ENCODE results near the gene ASIC3. TPM values are rescaled to one million over a fixed set of nuclear protein-coding genes. Genes with fewer than 3 reads are reported as not detected.
A peak's percentile ranks its signal among the peaks of the same experiment; 100 is the strongest.

The ASIC3 gene
- total and polyA plus RNA-seq, 9 donors = 1.0 to 9.4 (median 3.8) TPM

GRCh38 chr7:151056283-151056665, 7.9 kb downstream of the ASIC3 start:
- H3K4me1 ChIP-seq (ENCODE audit: insufficient read depth) = peaks cover 12% of the 10 kb centered on the region
- no peaks in the 10 kb centered on the region for H3K27me3 ChIP-seq
- H3K9me3 ChIP-seq = no peaks in the 10 kb centered on the region
- no peaks in the 10 kb centered on the region for H3K36me3 ChIP-seq
- intact Hi-C loops (cut with DNase I) = no loop called here
- 83 to 88% (median 84%) methylated on average over 6 of the region's 6 CpGs for WGBS, 3 donors
- DNase-seq = no peak
- no peak overlapping the region for H3K4me3 ChIP-seq
- H3K27ac ChIP-seq = no peak overlapping the region
- TF ChIP-seq, protein P1, sequence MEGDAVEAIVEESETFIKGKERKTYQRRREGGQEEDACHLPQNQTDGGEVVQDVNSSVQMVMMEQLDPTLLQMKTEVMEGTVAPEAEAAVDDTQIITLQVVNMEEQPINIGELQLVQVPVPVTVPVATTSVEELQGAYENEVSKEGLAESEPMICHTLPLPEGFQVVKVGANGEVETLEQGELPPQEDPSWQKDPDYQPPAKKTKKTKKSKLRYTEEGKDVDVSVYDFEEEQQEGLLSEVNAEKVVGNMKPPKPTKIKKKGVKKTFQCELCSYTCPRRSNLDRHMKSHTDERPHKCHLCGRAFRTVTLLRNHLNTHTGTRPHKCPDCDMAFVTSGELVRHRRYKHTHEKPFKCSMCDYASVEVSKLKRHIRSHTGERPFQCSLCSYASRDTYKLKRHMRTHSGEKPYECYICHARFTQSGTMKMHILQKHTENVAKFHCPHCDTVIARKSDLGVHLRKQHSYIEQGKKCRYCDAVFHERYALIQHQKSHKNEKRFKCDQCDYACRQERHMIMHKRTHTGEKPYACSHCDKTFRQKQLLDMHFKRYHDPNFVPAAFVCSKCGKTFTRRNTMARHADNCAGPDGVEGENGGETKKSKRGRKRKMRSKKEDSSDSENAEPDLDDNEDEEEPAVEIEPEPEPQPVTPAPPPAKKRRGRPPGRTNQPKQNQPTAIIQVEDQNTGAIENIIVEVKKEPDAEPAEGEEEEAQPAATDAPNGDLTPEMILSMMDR (IDR thresholded peaks at IDR 0.05) = no peak
- TF ChIP-seq EP300 (IDR thresholded peaks at IDR 0.05) (no peak), POLR2A (IDR thresholded peaks at IDR 0.05) (no peak)

- DNase-seq = peak in 4 of 5 donors; percentile 30 to 61 (median 60)
- Histone ChIP-seq H3K27me3 (no peaks in the 10 kb centered on the region), H3K9me3 (no peaks in the 10 kb centered on the region), H3K36me3 (no peaks in the 10 kb centered on the region), H3K4me3 (peak overlapping the region; percentile 81), H3K4me1 (ENCODE audit: insufficient read depth) (peaks cover 17% of the 10 kb centered on the region), H3K27ac (no peak overlapping the region)
- TF ChIP-seq POLR2A (IDR thresholded peaks at IDR 0.05) (no peak), EP300 (IDR thresholded peaks at IDR 0.05) (no peak)
- TF ChIP-seq, protein P1 (IDR thresholded peaks at IDR 0.05) = no peak
- intact Hi-C loops (cut with DNase I) = no loop called here
- WGBS, 3 donors = 26 to 28% (median 27%) methylated on average over 29 of the region's 29 CpGs
Measured at GRCh38 chr7:151056666-151057505, 8.6 kb downstream of the ASIC3 start.

DNA sequence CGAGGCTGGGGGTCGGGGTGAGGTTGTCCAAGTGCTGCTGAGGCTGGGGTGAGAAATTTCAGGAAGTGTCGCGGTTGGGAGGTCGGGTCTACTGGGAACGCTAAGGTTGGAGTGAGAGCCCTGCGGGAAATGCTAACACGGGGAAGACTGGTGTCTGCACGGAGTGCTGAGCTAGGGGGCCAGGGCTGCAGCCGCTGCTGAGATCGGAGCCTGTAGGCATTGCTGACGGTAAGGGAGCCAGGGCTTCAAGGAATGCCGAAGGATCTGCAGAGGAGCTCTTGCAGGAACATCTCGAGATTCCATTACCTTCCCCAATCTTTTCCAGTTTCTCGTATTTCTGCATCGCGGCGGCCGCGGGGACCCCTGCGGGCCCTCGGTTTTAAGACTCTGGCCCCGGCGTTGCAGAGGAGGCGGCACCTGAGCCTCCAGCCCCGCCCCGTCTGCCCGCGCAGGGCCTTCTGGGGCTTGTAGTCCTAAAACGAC, 9.2 kb downstream of the ASIC3 start, which contains the start of gene CDK5:
Gene CDK5 (minus strand): TSS at position 392 of the 483 bp plus-strand sequence. CDS start 49 bp downstream, at position 343.
- no peak for DNase-seq
- 0 to 1% (median 1%) methylated on average over 30 of the region's 30 CpGs for WGBS, 3 donors
- no peaks in the 10 kb centered on the region for H3K36me3 ChIP-seq
- H3K4me1 ChIP-seq (ENCODE audit: insufficient read depth) = peaks cover 23% of the 10 kb centered on the region
- H3K27ac ChIP-seq = peak within 1 kb of the TSS; percentile 87 to 97
- H3K4me3 ChIP-seq = peak within 1 kb of the TSS; percentile 81
- H3K9me3 ChIP-seq = no peaks in the 10 kb centered on the region
- no peaks in the 10 kb centered on the region for H3K27me3 ChIP-seq
- intact Hi-C loops (cut with DNase I) = no loop called here
- TF ChIP-seq, protein P1 (IDR thresholded peaks at IDR 0.05) = no peak
- no peak for TF ChIP-seq POLR2A (IDR thresholded peaks at IDR 0.05)
- TF ChIP-seq EP300 (IDR thresholded peaks at IDR 0.05) = no peak

- no peaks in the 10 kb centered on the region for H3K9me3 ChIP-seq
- H3K36me3 ChIP-seq = no peaks in the 10 kb centered on the region
- peaks cover 24% of the 10 kb centered on the region for H3K4me1 ChIP-seq (ENCODE audit: insufficient read depth)
- no peaks in the 10 kb centered on the region for H3K27me3 ChIP-seq
- H3K27ac ChIP-seq = peak overlapping the region; percentile 87 to 97
- peak overlapping the region; percentile 81 for H3K4me3 ChIP-seq
- WGBS, 3 donors = 0 to 1% (median 0%) methylated on average over 41 to 46 of the region's 46 CpGs
- intact Hi-C loops (cut with DNase I) = no loop called here
- peak; percentile 97 to 99 (median 97) for DNase-seq
- no peak for TF ChIP-seq EP300 (IDR thresholded peaks at IDR 0.05)
- peak; percentile 71 for TF ChIP-seq POLR2A (IDR thresholded peaks at IDR 0.05)
- TF ChIP-seq, protein P1 (IDR thresholded peaks at IDR 0.05) = no peak
Measured at GRCh38 chr7:151057989-151058780, 9.9 kb downstream of the ASIC3 start.
